ENCODE results near the gene SLC27A4. TPM values are rescaled to one million over a fixed set of nuclear protein-coding genes. Genes with fewer than 3 reads are reported as not detected.

SLC27A4 gene
- total and polyA plus RNA-seq, 10 of the 15 experiments (the other 5 are each of a cell fraction or from before 2014, with no cell fraction given): 0.13 to 14.0 (median 7.6) TPM

GRCh38 chr9:128293091-128293490, 47.2 kb upstream of the SLC27A4 start:
- POLR2A ChIA-PET: interaction anchor here (0.6 kb wide), 1 partner anchor 101 kb away, joined by 3 read pairs; no protein-coding TSS in a partner anchor
- H3K9me3 ChIP-seq (replicated peaks; ENCODE audit: control insufficient read depth, insufficient read depth, low read length): no peaks in the 10 kb centered on the region
- intact Hi-C loops (cut with micrococcal nuclease; ENCODE audit: unreplicated experiment): no loop called here
- RAD21 ChIA-PET (ENCODE audit: unreplicated experiment): interaction anchor here (1.1 kb wide), 1 partner anchor 51 kb away, joined by 3 read pairs; no protein-coding TSS in a partner anchor
- no peak overlapping the region for H3K27ac ChIP-seq (ENCODE audit: control insufficient read depth, insufficient read depth)
- H2AFZ ChIP-seq (ENCODE audit: control insufficient read depth, low read depth, low read length): no peak overlapping the region
- no peaks in the 10 kb centered on the region for H3K36me3 ChIP-seq (ENCODE audit: control insufficient read depth in 2 of 2, insufficient read depth in 2 of 2, low read length in 1 of 2)
- H3K4me3 ChIP-seq: no peak overlapping the region
- no peaks in the 10 kb centered on the region for H3K4me1 ChIP-seq (ENCODE audit: control insufficient read depth, insufficient read depth, low read length)
- FAIRE-seq (no peak), ATAC-seq (no peak), DNase-seq (ENCODE audit: low read depth, low spot score) (no peak)
- 0 out of 2 replicates have a peak, but pooled peaks have one; percentile 11 for TF ChIP-seq IKZF1 (conservative IDR thresholded peaks at IDR 0.05)
- TF ChIP-seq MYC (IDR thresholded peaks at IDR 0.05; ENCODE audit: insufficient read depth, insufficient read length, insufficient replicate concordance, low read length, severe bottlenecking): no peak
- TF ChIP-seq SUPT20H (IDR thresholded peaks at IDR 0.05; ENCODE audit: borderline replicate concordance, control insufficient read depth, low read depth, low read length): no peak
- SMC1A ChIA-PET (ENCODE audit: uncharacterized antibody, unreplicated experiment): interaction anchor here (0.6 to 4.2 kb wide), 6 partner anchors 17 to 221 kb away, joined by 3 to 23 read pairs (median 4); partner anchors contain the start of genes GOLGA2 and SWI5
- no peaks in the 10 kb centered on the region for H3K79me2 ChIP-seq (ENCODE audit: control insufficient read depth, insufficient read depth, low read length)
- in situ Hi-C loops (cut with MboI): no loop called here
- no TSS peak for BruUV-seq (replicated peaks)
- H3K4me2 ChIP-seq (ENCODE audit: control insufficient read depth, insufficient read depth): no peak overlapping the region
- no peaks in the 10 kb centered on the region for H4K20me1 ChIP-seq (ENCODE audit: control insufficient read depth, insufficient read depth)
- CTCF ChIA-PET: interaction anchor here (0.5 to 1.8 kb wide), 4 partner anchors 11 to 432 kb away, joined by 3 to 8 read pairs (median 5); no protein-coding TSS in a partner anchor
- H3K27me3 ChIP-seq (replicated peaks in 1 of 2; ENCODE audit: control insufficient read depth in 2 of 2, insufficient read depth in 2 of 2, low read length in 1 of 2): no peaks in the 10 kb centered on the region
- WGBS (ENCODE audit: insufficient coverage, insufficient replicate concordance, low lambda C conversion rate, missing lambda C conversion rate): 47% methylated on average over 4 of the region's 4 CpGs
- no peak overlapping the region for H3K9ac ChIP-seq (ENCODE audit: control insufficient read depth, insufficient read depth, low read length)

- intact Hi-C loops (cut with micrococcal nuclease; ENCODE audit: unreplicated experiment): no loop called here
- H3K27ac ChIP-seq (ENCODE audit: control insufficient read depth, insufficient read depth): no peak overlapping the region
- in situ Hi-C loops (cut with MboI): no loop called here
- no peak for ATAC-seq
- RAD21 ChIA-PET (ENCODE audit: unreplicated experiment): interaction anchor here (0.7 to 1.9 kb wide), 3 partner anchors 47 to 167 kb away, joined by 3 to 13 read pairs (median 5); partner anchors contain the start of gene URM1
- no TSS peak for BruUV-seq (replicated peaks)
- no peaks in the 10 kb centered on the region for H3K9me3 ChIP-seq (replicated peaks; ENCODE audit: control insufficient read depth, insufficient read depth, low read length)
- H3K4me1 ChIP-seq (ENCODE audit: control insufficient read depth, insufficient read depth, low read length): no peaks in the 10 kb centered on the region
- H3K36me3 ChIP-seq (ENCODE audit: control insufficient read depth in 2 of 2, insufficient read depth in 2 of 2, low read length in 1 of 2): no peaks in the 10 kb centered on the region
- DNase-seq (ENCODE audit: low read depth, low spot score): no peak
- SMC1A ChIA-PET (ENCODE audit: uncharacterized antibody, unreplicated experiment): interaction anchor here (1.4 to 4.2 kb wide), 2 partner anchors 47 to 118 kb away, joined by 4 to 23 read pairs; no protein-coding TSS in a partner anchor
- FAIRE-seq: no peak
- no peaks in the 10 kb centered on the region for H3K27me3 ChIP-seq (replicated peaks in 1 of 2; ENCODE audit: control insufficient read depth in 2 of 2, insufficient read depth in 2 of 2, low read length in 1 of 2)
- H2AFZ ChIP-seq (ENCODE audit: control insufficient read depth, low read depth, low read length): no peak overlapping the region
- H3K4me3 ChIP-seq: no peak overlapping the region
- 11% methylated on average over 4 of the region's 4 CpGs for WGBS (ENCODE audit: insufficient coverage, insufficient replicate concordance, low lambda C conversion rate, missing lambda C conversion rate)
- CTCF ChIA-PET: interaction anchor here (0.7 to 1.8 kb wide), 5 partner anchors 48 to 126 kb away, joined by 3 to 10 read pairs (median 4); no protein-coding TSS in a partner anchor
- H3K9ac ChIP-seq (ENCODE audit: control insufficient read depth, insufficient read depth, low read length): no peak overlapping the region
- no peaks in the 10 kb centered on the region for H3K79me2 ChIP-seq (ENCODE audit: control insufficient read depth, insufficient read depth, low read length)
- no peaks in the 10 kb centered on the region for H4K20me1 ChIP-seq (ENCODE audit: control insufficient read depth, insufficient read depth)
- H3K4me2 ChIP-seq (ENCODE audit: control insufficient read depth, insufficient read depth): no peak overlapping the region
- POLR2A ChIA-PET: no interaction called here
- TF ChIP-seq E2F4 (IDR thresholded peaks at IDR 0.05; ENCODE audit: low read depth, low read length) (no peak), BHLHE40 (IDR thresholded peaks at IDR 0.05; ENCODE audit: borderline replicate concordance in 1 of 2, low read depth in 2 of 2, low read length in 1 of 2) (peak in 1 of 2 experiments; percentile 25; a peak in 1 of 4 replicates), NR2F1 (conservative IDR thresholded peaks at IDR 0.05) (0 out of 2 replicates have a peak, but pooled peaks have one; percentile 34), ZSCAN29 (IDR thresholded peaks at IDR 0.05) (no peak), PBX3 (IDR thresholded peaks at IDR 0.05; ENCODE audit: insufficient replicate concordance, low read depth, low read length) (no peak), IKZF2 (IDR thresholded peaks at IDR 0.05) (peak; percentile 47 to 58; a peak in 2 of 4 replicates), PAX8 (IDR thresholded peaks at IDR 0.05) (no peak), MTA2 (IDR thresholded peaks at IDR 0.05; ENCODE audit: low read depth) (peak; percentile 51; the same call in 1 of the 2 replicates), IKZF1 (conservative IDR thresholded peaks at IDR 0.05) (peak; percentile 82), EGR1 (IDR thresholded peaks at IDR 0.05; ENCODE audit: borderline replicate concordance in 1 of 2, low read depth in 2 of 2, low read length in 2 of 2) (no peak), BCL11A (IDR thresholded peaks at IDR 0.05; ENCODE audit: low read depth, low read length) (no peak), SP1 (IDR thresholded peaks at IDR 0.05; ENCODE audit: low read depth, low read length) (no peak), RAD21 (IDR thresholded peaks at IDR 0.05; ENCODE audit: insufficient read depth, low read depth, low read length) (no peak)
These were observed 46.2 kb upstream of the SLC27A4 start for GRCh38 chr9:128294142-128294541.

All from GM12878 (cell line).